HG02852 (cell line): ENCODE data around the gene TRIM38.

Experiments used
- ATAC-seq: cut with Tn5 transposase; IDR thresholded peaks from one replicate; pipeline ENCODE4 v1.9.1; 2021; ENCODE audit warnings: mild to moderate bottlenecking, moderate library complexity; ENCODE audit not compliant: unreplicated experiment

Gene TRIM38

DNA sequence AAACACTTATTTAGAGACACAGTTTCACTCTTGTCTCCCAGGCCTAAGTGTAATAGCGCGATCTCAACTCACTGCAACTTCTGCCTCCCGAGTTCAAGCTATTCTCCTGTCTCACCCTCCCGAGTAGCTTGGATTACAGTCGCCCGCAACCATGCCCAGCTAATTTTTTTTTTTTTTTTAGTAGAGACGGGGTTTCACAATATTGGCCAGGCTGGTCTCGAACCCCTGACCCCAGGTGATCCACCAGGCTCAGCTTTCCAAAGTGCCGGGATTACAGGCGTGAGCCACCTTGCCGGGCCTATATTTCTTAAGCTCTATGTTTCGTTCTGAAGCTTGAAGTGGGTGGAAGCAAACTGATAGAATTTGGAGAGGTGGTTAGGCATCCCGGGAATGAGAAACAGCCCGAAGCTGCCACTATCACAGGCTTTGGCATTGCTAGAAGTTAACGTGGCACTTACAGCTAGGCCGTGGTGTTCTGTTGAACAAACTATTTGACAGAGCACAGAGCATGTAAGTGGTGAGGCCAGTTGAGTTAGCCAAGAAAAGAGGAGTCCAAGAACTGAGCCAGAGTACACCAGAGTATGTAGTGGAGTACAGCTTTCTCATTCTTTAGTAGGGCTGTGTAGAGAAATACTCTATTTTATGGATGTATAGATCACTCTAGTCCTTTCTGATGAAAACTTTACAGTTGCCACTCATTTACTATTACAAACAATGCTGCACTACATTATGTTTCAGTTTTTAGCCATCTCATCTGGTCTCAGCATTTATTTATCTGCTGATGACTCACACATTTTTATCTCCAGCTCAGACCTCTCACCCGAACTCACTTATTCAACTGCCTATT, 62.7 kb downstream of the TRIM38 start:
- ATAC-seq: no peak

DNA sequence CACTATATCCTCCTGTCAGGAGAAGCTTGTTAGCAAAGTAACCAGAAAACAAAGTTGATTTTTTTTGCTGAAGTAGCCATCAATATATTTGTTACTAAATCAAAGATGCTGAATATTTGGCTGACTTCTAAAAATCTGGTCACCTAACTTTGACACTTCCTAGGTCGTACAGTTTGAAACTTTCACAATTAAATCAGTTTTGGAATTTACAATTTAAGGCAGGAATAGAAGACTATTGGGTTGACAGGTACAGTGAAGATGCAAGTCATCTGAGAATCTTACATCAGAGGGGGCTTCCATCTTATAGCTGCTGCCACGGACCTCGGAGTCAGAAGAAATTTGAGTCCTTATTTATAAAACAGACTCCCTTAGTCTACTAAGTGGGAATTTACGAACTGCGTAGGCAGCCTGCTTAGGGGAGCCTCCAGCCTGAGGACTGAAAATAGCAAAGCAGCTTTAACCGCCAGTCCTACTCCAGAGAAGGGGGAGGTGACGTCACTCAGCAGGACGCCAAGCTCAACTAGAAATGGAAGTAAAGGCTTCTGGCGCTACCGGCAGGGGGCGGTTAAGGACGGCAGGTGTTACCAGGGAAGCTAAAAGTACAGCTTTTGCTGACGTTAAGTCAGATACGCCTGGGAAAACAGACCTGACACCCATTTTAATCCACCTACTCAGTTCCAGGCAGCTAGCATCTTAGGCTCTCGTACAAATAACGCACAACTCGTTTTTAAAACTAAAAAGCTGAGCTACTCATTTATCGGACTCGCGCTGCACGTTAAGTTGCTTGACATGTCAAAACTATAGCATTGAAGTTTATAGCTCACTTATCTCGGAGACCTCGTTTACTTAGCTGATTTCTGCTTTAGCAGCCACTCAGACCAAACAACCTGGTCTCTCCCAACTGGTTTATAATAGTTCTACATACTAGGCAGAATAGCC, 63.6 kb downstream of the TRIM38 start:
- ATAC-seq: peak; percentile 44

DNA sequence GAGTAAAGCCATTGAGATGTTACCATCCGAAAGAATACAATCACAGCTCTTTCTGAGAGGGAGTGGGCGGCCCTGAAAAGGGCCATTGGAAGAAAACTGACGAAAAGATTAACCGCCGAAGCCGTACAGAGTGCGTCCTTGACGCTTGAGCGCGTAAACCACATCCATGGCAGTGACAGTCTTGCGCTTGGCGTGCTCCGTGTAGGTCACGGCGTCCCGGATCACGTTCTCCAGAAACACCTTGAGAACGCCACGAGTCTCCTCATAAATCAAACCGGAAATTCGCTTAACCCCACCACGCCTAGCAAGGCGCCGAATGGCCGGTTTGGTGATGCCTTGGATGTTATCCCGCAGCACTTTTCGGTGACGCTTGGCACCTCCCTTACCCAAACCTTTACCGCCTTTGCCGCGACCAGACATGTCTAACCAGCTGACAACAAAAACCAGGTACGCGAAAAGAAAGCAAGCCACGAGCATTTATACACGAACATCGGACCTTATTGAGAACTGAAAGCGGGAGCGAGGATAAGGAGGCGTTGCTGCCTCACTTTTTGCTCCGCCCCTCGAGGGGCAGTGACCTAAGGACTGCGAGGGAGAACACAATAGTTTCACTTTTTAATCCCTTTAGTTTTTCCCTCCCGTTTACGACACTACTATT, 64.4 kb downstream of the TRIM38 start:
- ATAC-seq: peak; percentile 42

DNA sequence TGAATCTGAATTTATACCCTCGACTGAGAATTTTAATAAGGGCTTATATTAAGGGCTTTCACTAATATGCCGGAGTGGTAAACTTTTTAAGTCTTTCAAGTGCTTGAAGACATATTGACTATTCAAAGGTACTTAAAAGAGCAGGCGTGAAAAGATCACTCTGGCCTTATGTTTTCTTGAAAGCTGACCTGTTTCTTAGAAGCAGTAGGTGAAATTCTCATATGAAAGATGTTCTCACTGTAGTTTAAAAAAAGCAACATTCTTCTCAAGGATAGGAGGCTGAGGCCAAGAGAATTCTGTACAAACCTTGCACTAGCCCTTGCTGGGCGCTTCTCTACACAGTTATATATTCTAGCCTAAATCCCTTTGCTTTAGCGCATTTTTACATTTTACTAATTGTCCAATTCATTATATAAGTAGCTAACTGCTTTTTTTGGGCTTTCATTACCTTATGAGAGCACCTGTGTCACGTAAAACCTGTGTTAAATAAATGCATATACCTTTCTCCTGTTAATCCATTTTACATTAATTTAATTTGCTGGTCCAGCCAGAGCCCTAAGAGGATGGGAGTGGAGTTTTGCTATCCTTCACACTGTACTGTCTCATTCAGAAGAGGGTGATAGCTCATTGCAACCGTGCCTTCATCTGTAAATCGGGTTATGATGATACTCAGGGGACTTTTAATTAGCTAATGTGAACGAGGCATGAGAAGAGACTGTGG, 65.0 kb downstream of the TRIM38 start:
- no peak for ATAC-seq

DNA sequence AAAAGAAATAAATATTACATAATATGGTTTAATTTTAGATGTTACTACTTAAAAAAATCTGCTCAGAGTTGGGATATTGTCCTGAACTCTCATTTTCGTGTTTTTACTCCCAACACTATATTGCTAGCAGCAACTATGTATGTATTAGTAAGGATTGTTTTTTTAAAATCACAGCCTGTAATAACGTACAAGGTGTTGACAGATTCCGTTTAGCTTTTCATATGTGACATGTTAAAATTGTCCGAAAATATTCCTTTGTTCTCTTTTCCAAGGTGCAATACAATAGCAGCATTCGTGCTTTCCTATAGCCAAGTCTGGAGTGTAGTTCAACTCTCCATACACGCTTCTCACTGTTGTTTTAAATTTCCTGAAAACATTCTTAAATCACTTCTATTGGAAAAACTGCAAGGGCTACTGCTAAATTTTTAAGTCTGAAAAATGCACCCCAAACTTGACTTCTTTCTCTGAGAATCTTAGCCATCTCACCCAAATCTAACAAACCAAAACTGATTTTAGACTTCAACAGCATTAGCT, 65.7 kb downstream of the TRIM38 start:
- ATAC-seq: no peak

DNA sequence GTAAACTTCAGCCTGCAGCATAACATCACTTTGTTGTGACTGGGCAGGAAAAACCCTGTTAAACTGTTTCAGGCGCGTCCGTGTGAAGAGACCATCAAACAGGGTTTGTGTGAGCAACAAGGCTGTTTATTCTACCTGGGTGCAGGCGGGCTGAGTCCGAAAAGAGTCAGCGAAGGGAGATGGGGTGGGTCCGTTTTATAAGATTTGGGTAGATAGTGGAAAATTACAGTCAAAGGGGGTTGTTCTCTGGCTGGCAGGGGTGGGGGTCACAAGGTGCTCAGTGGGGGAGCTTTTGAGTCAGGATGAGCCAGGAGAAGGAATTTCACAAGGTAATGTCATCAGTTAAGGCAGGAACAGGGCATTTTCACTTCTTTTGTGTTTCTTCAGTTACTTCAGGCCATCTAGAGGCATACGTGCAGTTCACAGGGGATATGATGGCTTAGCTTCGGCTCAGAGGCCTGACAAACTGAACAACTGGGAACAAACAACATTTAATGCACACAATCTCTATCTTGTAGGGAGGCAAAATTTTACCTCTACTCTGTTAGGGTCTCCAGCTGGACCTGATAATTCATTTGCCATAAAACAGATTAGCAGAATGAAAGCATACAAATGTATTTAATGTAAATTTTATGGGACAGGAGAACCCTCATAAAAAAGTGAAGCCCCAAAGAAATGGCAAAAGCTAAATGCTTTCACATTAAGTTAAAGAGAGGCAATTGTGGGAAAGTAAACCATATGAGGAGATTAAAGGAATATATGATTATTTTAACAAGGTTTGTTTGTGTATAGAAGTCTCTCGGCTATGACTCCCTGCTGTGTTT, 66.4 kb downstream of the TRIM38 start:
- ATAC-seq: no peak

DNA sequence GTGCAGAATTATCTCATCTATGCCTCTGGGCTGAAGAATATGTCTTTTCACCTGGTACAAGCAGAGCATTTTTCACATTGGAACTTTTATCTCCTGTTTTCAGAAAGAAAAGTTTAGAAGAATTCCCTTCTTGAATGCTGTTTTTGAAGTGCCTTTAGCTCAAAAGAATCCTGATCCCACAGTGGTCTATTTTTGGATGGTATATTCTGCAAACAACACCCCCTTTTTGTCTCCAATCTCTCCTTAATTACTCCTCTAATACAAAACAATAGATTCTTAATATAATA, 66.9 kb downstream of the TRIM38 start:
- no peak for ATAC-seq

DNA sequence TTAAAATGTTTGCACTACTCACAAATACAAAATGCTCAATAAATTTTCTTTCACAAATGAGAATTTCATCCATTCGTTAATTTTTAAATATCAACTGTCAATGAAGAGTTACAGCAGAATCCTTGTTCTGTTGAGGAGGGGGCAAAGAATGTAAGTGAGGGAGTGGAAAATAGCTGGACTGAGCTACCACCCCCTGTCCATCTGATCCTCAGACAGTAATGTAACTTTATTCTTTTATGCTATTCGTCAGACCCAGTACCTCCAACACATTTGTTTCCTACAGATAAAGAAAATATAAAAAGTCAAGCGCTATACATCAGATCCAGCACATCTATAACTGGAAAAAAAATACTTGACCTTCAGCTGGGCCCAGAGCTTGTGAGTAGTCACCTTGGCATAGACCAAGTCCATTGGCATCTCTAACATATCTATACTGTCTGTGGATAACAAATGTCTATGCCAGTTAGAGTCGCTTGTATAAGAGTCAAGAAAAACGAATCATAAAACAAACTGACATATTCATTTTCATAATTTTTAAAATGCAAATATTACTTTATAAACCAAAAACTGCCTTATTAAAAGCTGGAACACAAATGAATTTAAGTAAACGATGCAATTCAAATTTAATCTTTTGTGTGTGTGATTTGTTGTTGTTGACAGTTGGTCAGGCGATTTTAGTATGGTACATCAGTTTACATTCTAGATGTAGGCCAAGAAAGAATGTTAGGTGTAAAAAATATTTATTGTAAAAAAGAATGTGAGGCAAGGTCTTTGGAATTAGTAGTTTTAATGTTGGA, 67.5 kb downstream of the TRIM38 start:
- ATAC-seq: no peak

DNA sequence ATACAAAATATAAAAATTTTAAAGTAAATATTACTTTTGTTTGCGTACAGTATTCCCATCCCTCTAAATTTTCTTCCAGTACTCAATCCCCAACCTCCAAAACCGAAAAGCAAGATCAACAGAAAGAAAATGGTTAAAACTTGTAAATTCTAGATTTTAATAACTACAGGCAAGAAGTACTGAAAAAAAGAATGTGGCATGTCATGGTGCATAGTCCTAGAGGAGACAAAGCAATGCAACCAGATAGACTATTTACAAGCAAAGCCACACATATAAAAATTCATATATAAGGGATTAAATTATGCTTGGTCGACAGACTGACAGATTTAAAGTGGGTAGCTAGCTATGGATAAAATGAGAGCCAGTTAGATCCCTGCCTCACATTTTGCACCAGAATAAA, 68.1 kb downstream of the TRIM38 start:
- no peak for ATAC-seq

DNA sequence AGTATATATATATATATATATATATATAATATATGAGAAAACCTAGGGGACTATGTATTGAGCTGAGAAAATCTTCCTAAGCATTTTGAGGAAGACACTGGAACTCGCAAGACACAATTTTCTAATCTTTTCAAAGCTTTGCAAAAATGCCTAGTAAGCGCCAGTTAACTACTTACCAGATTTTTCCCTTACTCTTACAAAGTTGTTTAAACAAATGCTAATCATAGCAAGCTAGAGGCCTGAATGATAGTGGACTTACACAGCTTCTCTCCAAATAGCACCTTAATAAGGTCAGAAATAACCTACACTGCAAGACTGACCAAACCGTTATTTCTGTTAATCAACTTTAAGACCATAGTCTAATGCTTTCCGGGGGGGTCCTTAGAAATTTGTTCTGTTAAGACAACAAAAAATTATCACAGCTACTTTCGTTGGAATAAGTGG, 68.6 kb downstream of the TRIM38 start:
- ATAC-seq: no peak

DNA sequence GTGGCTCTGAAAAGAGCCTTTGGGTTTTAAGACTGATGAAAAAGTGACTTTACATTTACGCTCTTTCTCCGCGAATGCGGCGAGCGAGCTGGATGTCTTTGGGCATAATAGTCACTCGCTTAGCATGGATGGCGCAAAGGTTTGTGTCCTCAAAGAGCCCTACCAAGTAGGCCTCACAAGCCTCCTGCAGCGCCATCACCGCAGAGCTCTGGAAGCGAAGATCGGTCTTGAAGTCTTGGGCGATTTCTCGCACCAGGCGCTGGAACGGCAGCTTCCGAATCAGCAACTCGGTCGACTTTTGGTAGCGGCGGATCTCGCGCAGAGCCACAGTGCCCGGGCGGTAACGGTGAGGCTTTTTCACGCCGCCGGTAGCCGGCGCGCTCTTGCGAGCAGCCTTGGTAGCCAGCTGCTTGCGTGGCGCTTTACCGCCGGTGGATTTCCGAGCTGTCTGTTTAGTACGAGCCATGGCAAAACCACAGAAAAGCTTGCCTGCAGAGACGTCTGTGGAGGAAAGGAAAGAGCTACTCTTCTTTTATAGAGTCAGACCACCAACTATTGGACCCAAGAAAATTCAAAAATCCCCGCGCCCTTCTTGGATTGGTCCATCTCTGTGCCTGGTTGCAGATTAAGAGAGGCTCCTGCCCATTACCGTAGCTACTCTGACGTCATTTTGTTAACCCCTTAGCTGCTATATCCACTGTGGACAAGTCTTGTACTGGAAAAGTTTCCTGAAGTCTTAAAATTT, 69.2 kb downstream of the TRIM38 start:
- peak; percentile 48 for ATAC-seq

DNA sequence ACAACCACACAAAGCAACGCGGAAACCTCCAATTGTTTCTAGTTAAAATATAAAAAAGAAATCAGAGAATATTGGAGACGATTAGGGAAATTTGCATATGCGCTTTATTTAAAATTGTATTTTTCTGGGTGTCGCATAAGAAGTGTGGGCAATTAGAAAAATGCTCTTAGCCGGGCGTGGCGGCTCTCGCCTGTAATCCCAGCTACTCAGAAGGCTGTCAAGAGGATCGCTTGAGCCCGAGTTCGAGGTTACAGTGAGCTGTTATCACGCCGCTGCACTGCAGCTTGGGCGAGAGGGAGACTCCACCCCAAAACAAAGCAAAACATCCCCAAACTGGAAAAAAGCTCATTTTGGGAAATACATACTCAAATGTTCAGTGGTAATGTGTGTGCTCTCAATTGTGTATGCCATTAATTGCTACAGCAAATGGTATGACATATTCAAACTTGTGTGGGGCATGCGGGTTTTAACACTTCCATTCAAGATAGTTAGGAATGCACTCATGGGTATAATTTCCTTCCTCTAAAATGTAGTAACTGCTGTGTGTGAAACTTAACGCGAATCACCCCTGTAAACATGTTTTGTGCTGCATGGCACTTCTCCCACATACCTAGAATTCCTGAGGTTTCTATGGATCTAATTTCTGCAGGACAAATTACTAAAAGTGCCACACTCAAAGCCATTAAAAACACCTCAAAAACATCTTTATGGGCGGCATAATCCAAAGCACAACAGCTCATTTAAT, 69.9 kb downstream of the TRIM38 start:
- no peak for ATAC-seq

DNA sequence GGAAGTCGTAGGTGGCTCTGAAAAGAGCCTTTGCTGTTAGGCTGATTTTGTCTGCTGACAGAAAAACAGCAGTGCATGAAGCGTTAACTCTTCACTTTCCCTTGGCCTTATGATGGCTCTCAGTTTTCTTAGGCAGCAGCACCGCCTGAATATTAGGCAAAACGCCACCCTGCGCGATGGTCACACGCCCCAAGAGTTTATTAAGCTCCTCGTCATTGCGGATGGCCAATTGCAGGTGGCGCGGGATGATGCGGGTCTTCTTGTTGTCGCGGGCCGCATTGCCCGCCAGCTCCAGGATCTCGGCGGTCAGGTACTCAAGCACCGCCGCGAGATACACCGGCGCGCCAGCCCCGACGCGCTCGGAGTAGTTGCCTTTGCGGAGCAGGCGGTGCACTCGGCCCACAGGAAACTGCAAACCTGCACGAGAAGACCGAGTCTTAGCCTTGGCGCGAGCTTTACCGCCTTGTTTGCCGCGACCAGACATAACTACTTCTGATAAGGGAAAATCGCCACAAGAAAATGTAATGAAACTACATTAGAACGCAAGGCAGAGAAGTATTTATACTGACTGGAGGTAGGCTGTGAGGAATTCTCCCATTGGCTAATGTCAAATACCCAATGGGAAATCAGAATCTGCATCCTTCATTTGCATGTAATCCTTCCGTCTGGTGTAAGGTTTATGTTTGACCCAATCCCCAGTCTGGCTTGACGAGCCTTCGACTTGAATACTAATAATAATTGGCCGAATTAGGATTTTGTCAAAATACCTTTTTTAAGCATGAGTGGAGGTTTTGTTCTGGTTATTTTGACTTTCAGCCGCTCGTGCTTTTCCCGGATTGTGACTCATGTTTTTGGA, 70.7 kb downstream of the TRIM38 start:
- peak; percentile 62 for ATAC-seq

DNA sequence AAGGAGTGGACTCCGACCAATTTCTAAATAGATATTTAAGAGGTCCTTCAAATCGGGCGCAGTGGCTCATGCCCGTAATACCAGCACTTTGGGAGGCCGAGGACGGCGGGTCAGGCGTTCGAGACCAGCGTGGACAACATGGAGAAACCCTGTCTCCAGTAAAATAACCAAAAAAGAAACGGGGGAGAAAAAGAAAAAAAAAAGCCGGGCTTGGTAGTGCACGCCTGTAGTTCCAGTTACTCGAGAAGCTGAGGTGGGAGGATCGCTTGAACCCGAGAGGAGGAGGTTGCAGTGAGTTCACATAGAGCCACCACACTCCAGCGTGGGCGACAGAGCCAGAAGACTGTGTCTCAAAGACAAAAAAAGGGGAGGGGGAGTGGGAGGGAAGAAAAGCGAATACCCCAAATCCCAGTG, 71.3 kb downstream of the TRIM38 start:
- no peak for ATAC-seq

DNA sequence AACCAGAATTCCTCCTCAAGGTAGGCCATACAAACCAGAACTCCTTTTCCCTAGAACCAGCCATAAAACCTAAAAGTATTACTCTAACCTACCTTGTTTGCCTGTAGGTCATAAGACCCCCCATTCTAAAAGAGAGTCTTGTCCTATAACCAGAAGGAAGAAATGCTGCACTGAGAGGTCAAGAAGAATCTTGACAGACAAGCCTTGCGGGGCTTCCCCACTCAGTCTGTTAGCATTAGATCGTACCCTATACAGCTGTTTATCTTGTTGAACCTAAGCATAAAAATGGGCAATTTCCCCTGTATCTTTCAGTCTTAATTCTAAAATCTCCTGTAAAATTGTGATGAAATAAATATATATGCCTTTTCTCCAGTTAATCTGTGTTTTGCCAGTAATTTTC, 72.3 kb downstream of the TRIM38 start:
- ATAC-seq: no peak
